Spinal cord (tissue), 10 donors: Measurements from ENCODE around the gene PNPLA7. TPM values are rescaled to one million over a fixed set of nuclear protein-coding genes. Genes with fewer than 3 reads are reported as not detected.

ENCODE experiments used
- DNase-seq, 6 donors: peaks; one replicate each; pipeline versions ENCODE4 v3.0.0 to v3.0.0-alpha.2; 2013 to 2015; ENCODE audit warnings: low spot score in 6 of 6, low read depth in 4 of 6
- H3K27ac ChIP-seq: one replicate; pipeline ENCODE4 v1.5.1; 2013; ENCODE audit warnings: low read depth, low read length, control low read depth
- H3K27me3 ChIP-seq: one replicate; pipeline ENCODE4 v1.6.1; 2013; ENCODE audit warnings: low read length; ENCODE audit not compliant: control insufficient read depth, insufficient read depth
- H3K36me3 ChIP-seq: one replicate; pipeline ENCODE4 v1.6.1; 2013; ENCODE audit warnings: low read length; ENCODE audit not compliant: control insufficient read depth, insufficient read depth
- H3K4me1 ChIP-seq: one replicate; pipeline ENCODE4 v1.6.1; 2013; ENCODE audit warnings: low read length; ENCODE audit not compliant: control insufficient read depth, insufficient read depth
- H3K4me3 ChIP-seq: one replicate; pipeline ENCODE4 v1.5.1; 2013; ENCODE audit warnings: low read depth, low read length, control low read depth
- H3K9me3 ChIP-seq: one replicate; pipeline ENCODE4 v1.6.1; 2013; ENCODE audit warnings: low read length; ENCODE audit not compliant: control insufficient read depth, insufficient read depth
- WGBS: methylation state at CpG from one replicate; pipeline ENCODE4 v1.1.5; 2013; ENCODE audit warnings: missing lambda C conversion rate; ENCODE audit not compliant: insufficient coverage; 5-methylcytosine and 5-hydroxymethylcytosine counted together
- polyA plus RNA-seq, 2 donors: library from polyadenylated mRNA; unstranded; fragments of 120-200 nt; gene quantifications; one replicate each; pipeline ENCODE4 v1.2.1, GENCODE V29; 2013; ENCODE audit not compliant: insufficient read length in 2 of 2
- total RNA-seq, 2 donors: library from RNA; depleted of rRNA in 1 of 2; stranded (reverse); fragments of 120-200 nt in 1 of 2; fragments of >200 nt in 1 of 2; gene quantifications; one replicate each; pipeline versions ENCODE4 v1.2.3 to v1.2.4, GENCODE V29; 2013 to 2014
- donor health status: healthy.

PNPLA7 gene
- total and polyA plus RNA-seq, 4 donors: 0.89 to 6.6 (median 4.4) TPM

DNA sequence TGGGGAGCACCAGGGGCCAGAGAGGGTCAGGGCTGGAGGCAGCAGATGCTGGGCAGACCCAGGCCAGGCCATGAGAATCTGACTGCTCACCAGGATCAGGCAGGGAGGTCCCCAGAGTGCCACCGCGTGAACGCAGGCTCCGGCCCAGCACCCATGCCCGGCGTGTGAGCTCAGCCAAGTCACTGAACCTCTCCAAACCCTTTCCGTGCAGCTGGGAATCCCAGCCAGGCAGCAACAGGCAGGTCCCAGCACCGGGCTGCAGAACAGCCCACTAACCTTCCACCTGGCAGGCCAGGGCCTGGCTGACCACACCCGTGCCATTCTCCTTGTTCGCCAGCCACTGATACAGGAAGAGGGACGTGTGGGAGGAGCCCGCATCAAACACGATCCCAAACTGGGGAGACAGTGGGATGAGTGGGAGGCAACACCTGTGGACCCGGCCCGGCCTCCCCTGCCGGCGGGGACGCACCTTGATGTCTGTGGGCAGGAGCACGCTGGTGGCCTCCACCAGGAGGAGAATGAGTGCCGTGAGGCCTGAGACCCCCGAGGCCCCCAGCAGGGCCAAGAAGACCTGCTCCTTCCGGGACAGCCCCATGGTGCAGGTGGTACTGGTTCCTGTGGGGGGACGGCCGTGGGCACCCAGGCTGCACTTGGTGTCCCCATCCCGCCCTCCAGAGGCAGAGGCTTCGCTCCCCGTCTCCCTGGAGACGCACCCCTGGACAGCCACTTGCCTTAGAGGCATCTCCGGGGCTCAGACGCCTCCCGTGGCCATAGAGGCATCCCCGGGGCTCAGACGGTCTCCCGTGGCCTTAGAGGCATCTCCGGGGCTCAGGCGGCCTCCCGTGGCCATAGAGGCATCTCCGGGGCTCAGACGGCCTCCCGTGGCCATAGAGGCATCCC is 112.3 kb downstream of the PNPLA7 start:
- peaks cover 3% of the 10 kb centered on the region for H3K4me1 ChIP-seq
- no peak overlapping the region for H3K4me3 ChIP-seq
- no peak for DNase-seq
- no peak overlapping the region for H3K27ac ChIP-seq
- WGBS: 86% methylated on average over 36 of the region's 40 CpGs
- peaks cover 3% of the 10 kb centered on the region for H3K27me3 ChIP-seq
- H3K36me3 ChIP-seq: peaks cover 24% of the 10 kb centered on the region
- H3K9me3 ChIP-seq: no peaks in the 10 kb centered on the region

- Histone ChIP-seq H3K27me3 (peaks cover 2% of the 10 kb centered on the region), H3K4me3 (no peak overlapping the region), H3K9me3 (no peaks in the 10 kb centered on the region), H3K4me1 (peaks cover 3% of the 10 kb centered on the region), H3K36me3 (peaks cover 29% of the 10 kb centered on the region), H3K27ac (no peak overlapping the region)
- WGBS: 88% methylated on average over 24 of the region's 24 CpGs
- DNase-seq: no peak
Measured at GRCh38 chr9:137436761-137437600, 113.2 kb downstream of the PNPLA7 start.

DNA sequence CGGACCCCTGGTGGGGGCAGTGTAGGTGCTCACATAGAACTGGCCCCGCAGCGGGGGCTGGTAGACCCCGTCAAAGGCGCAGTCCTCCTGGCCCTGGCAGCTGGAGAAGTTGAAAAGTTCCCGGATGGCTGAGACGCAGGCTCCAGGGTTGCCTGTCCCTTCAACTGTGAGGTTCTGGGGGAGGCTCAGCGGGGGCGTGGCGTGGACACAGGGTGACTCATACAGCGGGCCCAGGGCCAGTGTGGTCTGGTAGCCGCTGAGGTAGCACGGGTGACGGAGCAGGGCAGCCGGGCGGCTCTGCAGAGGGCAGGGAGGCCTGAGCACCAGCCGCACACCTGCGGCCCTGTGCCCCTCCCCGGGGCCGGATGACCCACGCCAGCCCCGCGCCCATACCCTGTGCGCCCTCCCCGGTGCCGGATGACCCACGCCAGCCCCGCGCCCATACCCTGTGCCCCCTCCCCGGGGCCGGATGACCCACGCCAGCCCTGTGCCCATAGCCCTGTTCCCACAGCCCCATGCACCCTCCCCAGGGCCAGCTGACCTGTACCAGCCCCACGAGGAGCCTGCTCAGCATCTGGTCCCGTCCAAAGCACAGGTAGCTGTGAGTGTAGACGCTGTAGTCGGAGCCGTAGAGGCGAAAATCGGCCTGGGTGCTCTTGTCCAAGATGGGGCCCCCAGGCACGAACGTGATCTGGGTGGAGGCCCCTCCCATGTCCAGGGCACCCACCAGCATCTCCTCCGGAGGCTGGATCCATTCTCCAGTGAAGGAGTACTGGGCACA is 114.0 kb downstream of the PNPLA7 start:
- DNase-seq: no peak
- H3K4me1 ChIP-seq: no peaks in the 10 kb centered on the region
- H3K27ac ChIP-seq: no peak overlapping the region
- H3K4me3 ChIP-seq: no peak overlapping the region
- H3K36me3 ChIP-seq: peaks cover 35% of the 10 kb centered on the region
- WGBS: 89% methylated on average over 40 of the region's 42 CpGs
- no peaks in the 10 kb centered on the region for H3K27me3 ChIP-seq
- no peaks in the 10 kb centered on the region for H3K9me3 ChIP-seq

GRCh38 chr9:137435381-137435891 is 114.8 kb downstream of the PNPLA7 start:
- DNase-seq: no peak

DNA sequence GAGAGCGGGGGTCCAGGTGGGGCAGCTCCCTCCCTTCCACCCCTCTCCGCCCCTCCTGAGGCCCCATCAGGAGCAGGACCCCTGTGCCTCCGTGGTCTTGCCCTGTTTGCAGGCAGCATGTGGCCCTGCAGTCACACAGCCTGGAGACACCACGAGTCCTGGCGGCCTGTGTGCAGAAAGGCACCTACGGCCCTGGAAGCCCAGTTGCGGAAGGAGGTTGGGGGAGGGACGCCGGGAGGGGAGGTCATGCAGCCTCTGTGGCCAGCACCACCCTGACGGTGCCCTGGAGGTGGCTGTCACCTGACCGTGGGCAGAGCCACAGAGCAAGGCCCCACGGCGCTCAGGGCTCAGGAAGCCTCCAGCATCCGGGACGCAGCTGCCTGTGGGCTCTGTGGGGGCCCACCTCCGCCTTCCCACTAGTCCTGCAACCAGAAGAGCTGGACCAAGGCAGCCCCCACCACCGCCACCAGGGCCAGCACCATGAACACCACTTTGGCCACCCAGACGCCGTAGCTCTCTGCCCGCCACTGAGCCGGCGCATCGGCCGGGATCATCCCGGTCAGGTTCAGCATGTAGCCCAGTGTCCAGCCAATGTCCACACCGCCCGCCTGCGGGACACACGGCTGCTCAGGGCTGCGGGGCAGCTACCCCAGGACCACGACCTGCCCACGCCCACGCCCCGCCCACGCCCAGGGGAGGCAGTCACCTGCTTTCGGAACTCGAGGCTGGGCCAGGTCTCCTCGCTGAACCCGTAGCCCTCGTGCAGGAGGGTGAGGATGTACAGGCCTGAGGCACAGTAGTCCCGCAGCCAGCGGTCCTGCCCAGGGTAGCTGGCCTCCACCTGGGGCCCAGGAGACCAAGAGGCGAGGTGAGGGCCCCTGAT is 115.5 kb downstream of the PNPLA7 start:
- Histone ChIP-seq H3K4me1 (no peaks in the 10 kb centered on the region), H3K27me3 (no peaks in the 10 kb centered on the region), H3K4me3 (no peak overlapping the region), H3K9me3 (no peaks in the 10 kb centered on the region), H3K27ac (no peak overlapping the region), H3K36me3 (peaks cover 46% of the 10 kb centered on the region)
- 88% methylated on average over 43 of the region's 43 CpGs for WGBS
- DNase-seq: no peak

More at GRCh38 chr9:137435381-137435891, 114.8 kb downstream of the PNPLA7 start:
- Histone ChIP-seq H3K27me3 (no peaks in the 10 kb centered on the region), H3K27ac (no peak overlapping the region), H3K4me1 (no peaks in the 10 kb centered on the region), H3K9me3 (no peaks in the 10 kb centered on the region), H3K36me3 (peaks cover 42% of the 10 kb centered on the region), H3K4me3 (no peak overlapping the region)
- 85% methylated on average over 20 of the region's 20 CpGs for WGBS

DNA sequence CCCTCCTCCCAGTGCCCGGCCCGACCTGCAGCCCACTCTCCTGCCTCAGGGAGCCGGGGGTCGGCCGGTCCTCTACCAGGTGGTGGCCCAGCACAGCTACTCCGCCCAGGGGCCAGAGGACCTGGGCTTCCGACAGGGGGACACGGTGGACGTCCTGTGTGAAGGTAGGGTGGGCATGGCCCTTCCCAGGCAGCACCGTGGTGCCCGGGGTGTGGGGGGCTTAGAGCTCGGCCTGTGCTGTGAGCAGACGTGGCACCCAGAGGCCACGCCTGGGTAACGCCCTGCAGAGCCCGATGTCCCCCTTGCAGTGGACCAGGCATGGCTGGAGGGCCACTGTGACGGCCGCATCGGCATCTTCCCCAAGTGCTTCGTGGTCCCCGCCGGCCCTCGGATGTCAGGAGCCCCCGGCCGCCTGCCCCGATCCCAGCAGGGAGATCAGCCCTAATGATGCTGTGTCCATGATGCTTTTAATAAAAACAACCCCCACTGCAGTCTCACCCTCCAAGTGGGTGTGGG is 116.2 kb downstream of the PNPLA7 start:
- WGBS: 84% methylated on average over 13 of the region's 26 CpGs
- Histone ChIP-seq H3K4me1 (no peaks in the 10 kb centered on the region), H3K9me3 (no peaks in the 10 kb centered on the region), H3K27me3 (no peaks in the 10 kb centered on the region), H3K36me3 (peaks cover 50% of the 10 kb centered on the region), H3K4me3 (no peak overlapping the region), H3K27ac (no peak overlapping the region)
- DNase-seq: no peak

- DNase-seq: no peak
- Histone ChIP-seq H3K4me1 (no peaks in the 10 kb centered on the region), H3K27ac (no peak overlapping the region), H3K4me3 (no peak overlapping the region), H3K36me3 (peaks cover 53% of the 10 kb centered on the region), H3K27me3 (no peaks in the 10 kb centered on the region), H3K9me3 (no peaks in the 10 kb centered on the region)
- 78% methylated on average over 18 of the region's 19 CpGs for WGBS
Measured at GRCh38 chr9:137433349-137433915, 116.8 kb downstream of the PNPLA7 start.

DNA sequence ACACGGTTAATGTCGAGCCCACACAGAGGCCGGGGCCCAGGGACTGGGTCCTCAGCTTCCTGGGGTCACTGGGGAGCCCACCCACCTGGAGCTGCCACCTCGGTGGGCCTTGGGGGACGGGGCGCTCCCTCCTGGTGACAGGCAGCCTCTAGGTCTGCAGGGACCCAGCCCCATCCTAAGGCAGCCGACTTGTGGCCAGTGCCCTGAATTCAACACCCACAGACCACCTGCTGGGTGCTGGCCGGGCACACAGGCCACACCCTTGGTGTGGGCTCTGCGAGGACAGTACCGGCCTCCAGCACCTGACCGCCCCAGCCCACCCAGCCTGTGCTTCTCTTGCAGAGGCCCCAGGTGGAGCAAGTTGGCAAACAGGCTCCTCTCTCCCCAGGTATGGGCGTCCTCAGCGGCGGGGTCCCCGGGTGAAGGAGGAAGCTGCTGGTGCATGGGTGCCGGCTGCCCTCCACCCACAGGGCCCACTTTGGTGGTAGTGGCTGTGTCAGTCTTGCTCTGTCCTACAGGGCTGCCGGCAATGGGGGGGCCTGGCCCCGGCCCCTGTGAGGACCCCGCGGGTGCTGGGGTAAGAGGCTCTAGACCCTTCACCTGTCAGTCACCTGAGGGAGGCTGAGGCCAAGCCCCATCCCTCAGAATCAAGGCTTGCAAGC is 117.4 kb downstream of the PNPLA7 start:
- WGBS: 91% methylated on average over 20 of the region's 20 CpGs
- DNase-seq: no peak
- H3K9me3 ChIP-seq: no peaks in the 10 kb centered on the region
- no peak overlapping the region for H3K27ac ChIP-seq
- no peak overlapping the region for H3K4me3 ChIP-seq
- peaks cover 58% of the 10 kb centered on the region for H3K36me3 ChIP-seq
- H3K4me1 ChIP-seq: no peaks in the 10 kb centered on the region
- no peaks in the 10 kb centered on the region for H3K27me3 ChIP-seq
